IPS DF 4.7 (cell line): ENCODE data around the gene HSD3B2.

ENCODE experiments used
- DNase-seq: peaks from one replicate; pipeline ENCODE4 v3.0.0-alpha.2; 2013; ENCODE audit warnings: low spot score; ENCODE audit errors: extremely low read depth

The HSD3B2 gene

DNA sequence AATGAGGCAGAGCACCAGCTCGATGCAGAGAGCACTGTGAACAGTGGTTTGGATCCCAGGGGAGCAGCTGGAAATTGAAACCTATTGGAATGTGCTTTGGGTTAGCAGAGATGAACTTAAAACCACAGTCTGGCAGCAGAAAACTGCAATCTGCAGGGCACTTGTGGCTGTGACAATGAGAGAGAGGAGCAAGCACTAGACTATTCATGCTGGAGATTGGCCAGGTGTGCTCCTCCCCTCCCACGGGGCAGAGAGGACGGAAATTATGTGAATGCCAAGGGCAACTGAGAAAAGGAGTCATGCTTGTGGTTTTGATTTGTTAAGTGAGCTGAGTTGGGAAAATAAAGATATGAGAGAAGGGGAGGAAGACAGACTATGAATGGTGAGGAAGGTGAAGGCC is 38.1 kb downstream of the HSD3B2 start:
- no peak for DNase-seq

DNA sequence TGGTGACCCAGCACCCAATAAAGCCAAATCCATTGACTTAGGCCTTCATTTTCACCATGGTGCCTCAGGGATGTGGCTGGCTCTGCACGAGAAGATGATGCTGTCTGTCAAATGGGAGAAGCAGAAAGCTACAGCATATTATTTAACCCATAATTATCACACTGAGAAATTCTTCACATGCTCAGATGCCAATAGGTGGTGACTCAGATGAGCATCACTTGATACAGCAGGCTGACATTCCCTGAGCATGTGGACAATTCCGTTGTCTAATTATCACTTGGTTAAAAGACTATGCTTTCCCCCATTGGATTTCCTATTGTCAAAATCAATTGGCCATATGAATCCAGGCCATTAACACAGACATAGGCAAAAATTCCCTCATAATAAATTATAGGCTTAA is 48.0 kb downstream of the HSD3B2 start:
- no peak for DNase-seq

DNA sequence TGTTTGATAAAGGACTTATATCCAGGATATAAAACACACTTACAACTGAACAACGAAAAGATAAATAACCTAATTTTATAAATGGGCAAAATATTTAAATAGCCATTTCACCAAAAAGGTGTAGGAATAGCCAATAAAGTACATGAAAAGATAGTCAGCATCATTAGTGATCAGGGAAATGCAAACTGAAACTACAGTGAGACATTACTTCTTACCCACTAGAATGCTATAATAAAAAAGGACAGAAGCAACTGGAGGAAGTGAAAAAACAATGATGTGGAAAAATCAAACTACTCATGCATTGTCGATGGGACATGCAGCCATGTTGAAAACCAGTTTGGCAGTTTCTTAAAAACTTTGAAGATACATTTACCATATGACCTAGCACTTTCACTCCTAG is 48.6 kb downstream of the HSD3B2 start:
- no peak for DNase-seq

DNA sequence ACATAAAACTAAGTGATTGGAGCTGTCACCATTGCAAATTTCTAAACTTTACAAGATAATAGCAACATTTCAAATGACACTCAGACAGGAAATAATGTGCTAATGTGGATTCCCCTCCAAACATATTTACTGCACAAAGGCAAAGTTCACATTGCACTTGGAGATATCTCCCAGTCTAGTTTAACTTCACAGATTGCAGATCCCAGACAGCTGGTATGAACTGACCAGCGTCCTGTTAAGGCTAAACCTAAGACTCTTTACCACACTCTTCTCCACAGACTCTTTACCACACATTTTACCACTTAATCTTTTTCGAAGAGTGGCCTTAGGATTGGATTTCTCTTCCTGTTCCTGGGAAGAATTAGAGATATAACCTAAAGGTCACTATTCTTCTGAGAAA is 51.5 kb downstream of the HSD3B2 start:
- DNase-seq: no peak

DNA sequence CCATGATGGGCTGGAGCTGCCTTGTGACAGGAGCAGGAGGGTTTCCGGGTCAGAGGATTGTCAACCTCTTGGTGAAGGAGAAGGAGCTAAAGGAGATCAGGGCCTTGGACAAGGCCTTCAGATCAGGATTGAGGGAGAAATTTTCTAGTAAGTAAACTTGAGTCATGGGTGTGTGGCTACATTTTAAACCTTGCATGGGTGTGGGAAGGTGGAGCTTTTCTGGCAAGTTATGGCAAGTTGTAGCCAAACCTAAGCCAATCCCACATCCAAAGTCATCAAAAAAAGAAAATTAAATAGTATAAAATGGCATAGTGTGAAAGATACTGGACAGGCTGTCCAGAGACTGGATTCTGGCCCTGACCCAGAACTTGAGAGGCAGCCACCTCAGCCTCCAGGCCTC is 52.3 kb downstream of the HSD3B2 start:
- no peak for DNase-seq

DNA sequence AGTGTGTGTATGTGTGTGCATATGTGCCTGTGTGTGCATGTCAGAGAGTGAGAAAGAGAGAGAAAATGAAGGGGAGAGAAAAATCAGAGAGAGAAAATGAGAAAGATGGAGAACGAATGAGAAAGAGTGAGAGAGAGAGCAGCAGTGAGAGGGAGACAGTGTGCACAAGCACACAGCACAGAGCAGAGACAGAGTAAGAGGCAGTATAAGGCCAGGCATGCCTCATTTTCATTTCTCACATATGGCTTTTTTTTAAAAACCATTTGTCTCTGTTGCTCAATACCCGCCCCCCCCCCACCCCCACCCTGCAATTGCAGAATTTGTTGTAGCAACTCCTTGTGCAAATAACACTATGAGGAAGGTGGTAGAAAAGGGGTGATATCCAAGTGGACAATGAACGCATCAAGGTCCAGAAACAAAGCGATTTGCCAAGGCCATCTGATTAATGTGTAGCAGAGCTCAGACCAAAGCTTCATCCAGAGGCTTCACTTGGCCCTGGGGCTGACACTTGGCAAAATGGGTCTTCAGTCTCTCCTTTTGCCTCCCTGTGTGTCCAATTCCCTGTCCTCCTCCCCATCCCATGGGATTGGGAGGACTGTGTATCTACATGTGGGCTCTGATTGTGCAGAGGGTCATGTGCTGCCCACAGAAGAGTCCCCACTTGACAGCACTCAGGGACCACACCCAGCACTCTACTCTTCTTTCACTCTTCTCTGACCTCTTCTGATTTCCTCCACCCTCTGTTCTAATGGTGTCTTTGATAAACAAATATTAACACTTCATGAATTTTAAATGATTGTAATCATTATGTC is 53.1 kb downstream of the HSD3B2 start:
- DNase-seq: no peak

DNA sequence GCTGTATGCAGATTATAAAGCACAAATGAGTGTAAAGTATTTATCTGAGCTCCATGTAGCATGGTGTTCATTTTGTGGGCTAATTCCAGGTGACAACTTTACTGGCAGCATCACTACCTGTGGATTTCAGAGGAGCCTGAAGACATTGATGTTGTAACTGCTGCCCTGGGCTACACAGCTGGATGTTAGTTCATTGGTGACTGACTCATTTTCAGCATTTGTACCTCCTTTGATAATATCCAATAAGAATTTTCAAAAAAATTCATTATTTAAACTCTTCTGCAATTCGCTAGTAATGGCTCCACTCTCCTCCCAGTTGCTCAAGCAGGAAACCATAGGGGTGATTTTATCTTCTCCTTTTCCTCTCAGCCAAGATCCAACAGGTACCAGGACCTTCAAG is 54.8 kb downstream of the HSD3B2 start:
- DNase-seq: no peak

DNA sequence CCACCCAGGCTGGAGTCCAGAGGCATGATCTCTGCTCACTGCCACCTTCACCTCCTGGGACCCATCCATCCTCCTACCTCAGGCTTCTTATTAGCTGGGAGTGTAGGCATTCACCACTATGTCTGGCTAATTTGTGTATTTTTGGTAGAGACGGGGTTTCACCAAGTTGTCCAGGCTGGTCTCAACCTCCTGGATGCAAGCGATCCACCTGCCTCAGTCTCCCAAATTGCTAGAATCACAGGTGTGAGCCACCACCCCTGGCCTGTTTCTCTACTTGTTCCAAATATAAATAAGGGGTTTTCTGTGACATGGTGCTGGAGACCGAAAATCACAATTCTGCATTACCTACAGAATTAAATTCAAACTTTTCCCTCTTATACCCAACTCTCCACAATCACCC is 55.4 kb downstream of the HSD3B2 start:
- DNase-seq: no peak

DNA sequence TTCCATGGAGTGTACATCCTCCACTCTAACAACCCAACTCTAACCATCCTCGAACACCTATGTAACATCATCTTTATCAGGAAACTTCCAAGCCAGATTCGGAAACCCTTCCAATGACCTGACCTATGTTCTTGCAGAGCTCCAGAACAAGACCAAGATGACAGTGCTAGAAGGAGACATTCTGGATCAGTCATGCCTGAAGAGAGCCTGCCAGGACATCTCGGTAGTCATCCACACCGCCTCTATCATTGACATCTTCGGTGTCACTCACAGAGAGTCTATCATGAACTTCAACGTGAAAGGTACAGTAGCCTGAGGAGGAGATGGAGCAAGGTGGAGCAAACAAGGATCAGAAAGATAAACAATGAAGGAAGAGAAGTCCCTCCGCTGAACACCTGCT is 56.0 kb downstream of the HSD3B2 start:
- no peak for DNase-seq

DNA sequence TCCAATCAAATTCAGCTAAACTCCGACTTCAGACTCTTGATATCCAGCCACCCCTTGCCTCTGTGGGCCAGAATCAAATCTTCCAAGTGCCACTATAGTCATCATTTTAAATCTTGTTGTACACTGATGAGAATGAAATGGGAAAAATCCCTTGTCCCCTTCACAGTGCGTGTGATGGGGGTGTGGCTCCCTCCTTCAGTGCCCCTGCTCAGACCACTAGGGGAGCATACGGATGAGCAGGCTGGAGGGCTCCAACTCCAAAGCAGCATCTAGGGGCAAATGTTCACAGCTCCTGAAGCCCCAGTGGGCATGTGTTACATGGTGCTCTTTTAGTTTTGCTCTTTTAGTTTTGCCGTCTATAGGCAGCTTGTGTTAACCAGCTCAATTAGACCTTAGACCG is 56.6 kb downstream of the HSD3B2 start:
- no peak for DNase-seq

DNA sequence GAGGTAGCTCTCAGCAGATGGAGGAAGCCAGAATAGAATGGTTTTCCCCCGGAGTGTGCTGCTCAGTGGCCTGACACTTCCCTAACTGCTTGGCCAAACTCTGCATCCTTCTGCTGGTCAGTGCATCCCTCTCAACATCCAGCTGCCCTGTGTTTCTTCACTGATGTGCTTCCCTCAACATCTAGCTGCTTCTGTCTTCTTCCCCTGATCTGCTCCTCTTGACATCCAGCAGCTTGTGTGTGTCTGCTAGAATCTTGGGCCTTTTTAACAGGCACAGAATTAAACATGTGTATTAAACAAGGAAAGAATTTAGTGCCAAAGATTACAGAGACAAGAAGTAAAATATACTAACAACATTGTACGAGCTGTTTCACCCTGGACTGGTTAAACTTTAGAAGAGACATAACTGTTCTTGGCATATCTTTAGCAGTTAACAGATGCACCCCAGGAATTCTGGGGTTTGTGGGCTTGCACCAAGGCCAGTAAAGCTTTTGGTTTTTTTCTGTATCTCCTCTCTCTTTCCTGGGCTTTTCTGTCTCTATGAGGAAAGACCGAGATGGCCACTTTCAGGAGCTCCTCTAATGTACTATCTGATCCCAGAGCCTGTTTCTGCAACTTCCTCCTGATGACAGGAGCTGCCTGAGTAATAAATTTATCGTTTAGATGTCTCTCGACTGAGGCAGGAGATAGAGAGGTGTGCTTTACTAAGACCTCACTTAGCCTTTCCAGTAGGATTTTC is 57.3 kb downstream of the HSD3B2 start:
- no peak for DNase-seq
